Chondrocyte (in vitro differentiated cells): Measurements from ENCODE around the gene TRAK1. TPM values are rescaled to one million over a fixed set of nuclear protein-coding genes. Genes with fewer than 3 reads are reported as not detected.

Experiments used
- DNase-seq: peaks from one replicate; pipeline ENCODE4 v3.0.0; 2021; ENCODE audit warnings: mixed read lengths, low spot score
- H3K27ac Mint-ChIP-seq: one replicate; pipeline ENCODE4 v1.8.0; 2021; ENCODE audit warnings: mild to moderate bottlenecking, moderate library complexity, mixed read lengths; ENCODE audit not compliant: unreplicated experiment
- H3K27me3 Mint-ChIP-seq: 2 replicates; pipeline ENCODE4 v1.8.0; 2021; ENCODE audit warnings: low read depth, mixed read lengths
- H3K36me3 Mint-ChIP-seq: 2 replicates; pipeline ENCODE4 v1.8.0; 2021; ENCODE audit warnings: low read depth, mixed read lengths
- H3K4me1 Mint-ChIP-seq: 2 replicates; pipeline ENCODE4 v1.8.0; 2021; ENCODE audit warnings: low read depth, mild to moderate bottlenecking, mixed read lengths
- H3K4me3 Mint-ChIP-seq: one replicate; pipeline ENCODE4 v1.8.0; 2021; ENCODE audit warnings: mild to moderate bottlenecking, moderate library complexity, mixed read lengths; ENCODE audit not compliant: unreplicated experiment
- H3K9me3 Mint-ChIP-seq: 2 replicates; pipeline ENCODE4 v1.8.0; 2021; ENCODE audit warnings: low read depth, mixed read lengths
- total RNA-seq: library from RNA; stranded (reverse); gene quantifications from 3 replicates; pipeline ENCODE4 v1.2.1, GENCODE V29; 2021
- TF ChIP-seq, protein P1 (sequence below): fragments of 200-600 bp; sonication (generic); IDR thresholded peaks from 2 replicates; pipeline ENCODE4 v1.5.0; 2021; ENCODE audit warnings: antibody characterized with exemption, mild to moderate bottlenecking, moderate library complexity

Gene TRAK1
- total RNA-seq, 1 donor from 2014 or later, result 53.7 TPM

DNA sequence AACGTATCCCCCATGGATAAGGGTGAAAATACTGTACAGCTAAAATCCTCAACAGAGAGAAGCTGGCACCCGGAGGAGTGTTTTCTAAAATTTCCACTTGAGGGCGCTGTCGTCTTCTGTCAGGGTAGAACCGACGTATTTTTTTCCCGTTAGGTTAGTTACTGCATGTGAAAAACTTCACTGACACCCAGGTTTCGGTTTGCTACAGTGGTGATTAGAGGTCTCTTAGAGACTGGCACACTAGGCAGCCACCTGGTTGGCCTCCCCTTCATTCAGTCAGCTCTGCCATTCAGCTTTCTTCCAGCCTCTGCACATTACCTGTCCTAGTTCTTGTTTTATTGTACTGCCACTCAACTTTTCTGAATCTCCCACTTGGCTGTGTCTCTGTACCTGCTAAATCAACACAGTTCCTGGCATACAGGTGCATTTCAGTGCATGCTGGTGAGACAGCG lies 156.4 kb downstream of the TRAK1 start:
- no peak for DNase-seq
- H3K27ac Mint-ChIP-seq, result no peak overlapping the region
- H3K36me3 Mint-ChIP-seq, result no peaks in the 10 kb centered on the region
- H3K27me3 Mint-ChIP-seq, result peaks cover 56% of the 10 kb centered on the region
- no peak overlapping the region for H3K4me3 Mint-ChIP-seq
- H3K9me3 Mint-ChIP-seq, result no peaks in the 10 kb centered on the region
- no peaks in the 10 kb centered on the region for H3K4me1 Mint-ChIP-seq
- TF ChIP-seq, protein P1, sequence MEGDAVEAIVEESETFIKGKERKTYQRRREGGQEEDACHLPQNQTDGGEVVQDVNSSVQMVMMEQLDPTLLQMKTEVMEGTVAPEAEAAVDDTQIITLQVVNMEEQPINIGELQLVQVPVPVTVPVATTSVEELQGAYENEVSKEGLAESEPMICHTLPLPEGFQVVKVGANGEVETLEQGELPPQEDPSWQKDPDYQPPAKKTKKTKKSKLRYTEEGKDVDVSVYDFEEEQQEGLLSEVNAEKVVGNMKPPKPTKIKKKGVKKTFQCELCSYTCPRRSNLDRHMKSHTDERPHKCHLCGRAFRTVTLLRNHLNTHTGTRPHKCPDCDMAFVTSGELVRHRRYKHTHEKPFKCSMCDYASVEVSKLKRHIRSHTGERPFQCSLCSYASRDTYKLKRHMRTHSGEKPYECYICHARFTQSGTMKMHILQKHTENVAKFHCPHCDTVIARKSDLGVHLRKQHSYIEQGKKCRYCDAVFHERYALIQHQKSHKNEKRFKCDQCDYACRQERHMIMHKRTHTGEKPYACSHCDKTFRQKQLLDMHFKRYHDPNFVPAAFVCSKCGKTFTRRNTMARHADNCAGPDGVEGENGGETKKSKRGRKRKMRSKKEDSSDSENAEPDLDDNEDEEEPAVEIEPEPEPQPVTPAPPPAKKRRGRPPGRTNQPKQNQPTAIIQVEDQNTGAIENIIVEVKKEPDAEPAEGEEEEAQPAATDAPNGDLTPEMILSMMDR, result peak; percentile 96

DNA sequence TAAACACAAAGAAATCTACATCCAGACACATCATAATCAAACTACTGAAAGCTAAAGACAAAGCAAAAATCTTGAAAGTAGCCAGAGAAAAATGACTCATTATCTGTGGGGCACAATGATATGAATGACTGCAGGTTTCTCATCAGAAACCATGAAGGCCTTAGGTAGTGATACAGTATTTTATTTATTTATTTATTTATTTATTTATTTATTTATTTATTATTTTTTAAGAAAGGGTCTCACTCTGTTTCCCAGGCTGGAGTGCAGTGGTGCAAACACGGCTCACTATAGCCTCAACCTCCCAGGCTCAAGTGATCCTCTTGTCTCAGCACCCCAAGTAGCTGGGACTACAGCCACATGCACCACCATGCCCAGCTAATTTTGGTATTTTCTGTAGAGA lies 159.6 kb downstream of the TRAK1 start:
- H3K27me3 Mint-ChIP-seq, result peaks cover 49% of the 10 kb centered on the region

DNA sequence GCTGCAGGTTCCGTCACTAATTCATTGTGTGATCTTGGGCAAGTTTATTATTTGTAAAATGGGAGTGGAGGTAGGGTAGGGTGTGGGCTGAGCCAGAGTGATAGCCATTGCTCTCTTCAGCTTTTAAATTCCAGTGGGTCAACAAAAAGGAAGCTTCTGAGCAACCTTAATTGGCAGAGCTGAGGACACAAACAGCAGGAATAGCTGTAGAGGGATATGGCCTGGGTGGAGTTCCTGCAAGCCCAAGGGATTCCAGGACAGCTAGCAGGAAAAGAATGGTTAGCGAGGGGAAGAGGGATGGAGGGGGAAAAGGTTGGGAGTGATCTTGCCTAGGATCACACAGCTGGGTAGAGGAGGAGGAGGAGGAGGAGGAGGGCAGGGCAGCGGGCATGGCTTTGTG lies 163.4 kb downstream of the TRAK1 start:
- H3K4me3 Mint-ChIP-seq, result no peak overlapping the region
- no peak for DNase-seq
- H3K27ac Mint-ChIP-seq, result no peak overlapping the region
- no peaks in the 10 kb centered on the region for H3K36me3 Mint-ChIP-seq
- H3K4me1 Mint-ChIP-seq, result peaks cover 11% of the 10 kb centered on the region
- TF ChIP-seq, protein P1, result no peak
- H3K27me3 Mint-ChIP-seq, result peaks cover 20% of the 10 kb centered on the region
- no peaks in the 10 kb centered on the region for H3K9me3 Mint-ChIP-seq

More for the DNA sequence above, 159.6 kb downstream of the TRAK1 start:
- Mint-ChIP-seq H3K4me1 (peaks cover 3% of the 10 kb centered on the region), H3K36me3 (no peaks in the 10 kb centered on the region), H3K4me3 (no peak overlapping the region), H3K27ac (no peak overlapping the region), H3K9me3 (no peaks in the 10 kb centered on the region)
- TF ChIP-seq, protein P1, result no peak
- no peak for DNase-seq

- Mint-ChIP-seq H3K27ac (no peak overlapping the region), H3K9me3 (no peaks in the 10 kb centered on the region), H3K36me3 (no peaks in the 10 kb centered on the region), H3K4me3 (no peak overlapping the region), H3K27me3 (peaks cover 17% of the 10 kb centered on the region), H3K4me1 (peaks cover 11% of the 10 kb centered on the region)
- no peak for DNase-seq
- TF ChIP-seq, protein P1, result no peak
Measured at GRCh38 chr3:42256135-42256819, 165.1 kb downstream of the TRAK1 start.

DNA sequence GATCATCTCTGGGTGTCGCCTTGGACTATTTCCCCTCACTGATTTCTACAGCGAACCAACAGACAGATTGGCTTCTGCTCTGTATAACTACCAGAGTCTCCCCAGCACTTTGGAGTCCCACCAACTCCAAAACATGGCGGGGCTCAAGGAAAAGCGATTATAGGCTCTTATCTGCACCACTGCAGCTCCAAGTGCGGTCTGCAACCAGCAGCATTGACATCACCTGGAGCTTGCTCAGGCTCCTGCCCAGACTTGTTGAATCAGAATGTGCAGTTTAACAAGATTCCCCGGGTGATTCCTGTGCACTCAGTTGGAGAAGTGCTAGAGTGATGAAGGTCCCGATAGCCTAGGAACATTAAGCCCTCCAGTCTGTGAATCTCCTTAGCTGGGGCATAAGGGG lies 165.8 kb downstream of the TRAK1 start:
- DNase-seq, result no peak
- Mint-ChIP-seq H3K9me3 (no peaks in the 10 kb centered on the region), H3K36me3 (no peaks in the 10 kb centered on the region), H3K4me3 (no peak overlapping the region), H3K27me3 (peaks cover 12% of the 10 kb centered on the region), H3K4me1 (peaks cover 11% of the 10 kb centered on the region), H3K27ac (no peak overlapping the region)
- TF ChIP-seq, protein P1, result no peak
